Esophagus muscularis mucosa (tissue), 3 donors: ENCODE results near the gene ALG8.

Experiments used
- EP300 ChIP-seq: sonication (generic); formaldehyde crosslinking; IDR thresholded peaks from one replicate; pipeline ENCODE4 v1.6.1; 2017; ENCODE audit warnings: antibody characterized with exemption
- POLR2A ChIP-seq: fragments of 450-650 bp; IDR thresholded peaks from one replicate; pipeline ENCODE4 v1.6.1; 2017; ENCODE audit warnings: antibody characterized with exemption, moderate library complexity, mild to moderate bottlenecking, low read depth
- POLR2AphosphoS5 ChIP-seq, 2 donors: sonication (generic); formaldehyde crosslinking; IDR thresholded peaks; one replicate each; pipeline ENCODE4 v1.6.1; 2017; ENCODE audit warnings: antibody characterized with exemption in 2 of 2

DNA sequence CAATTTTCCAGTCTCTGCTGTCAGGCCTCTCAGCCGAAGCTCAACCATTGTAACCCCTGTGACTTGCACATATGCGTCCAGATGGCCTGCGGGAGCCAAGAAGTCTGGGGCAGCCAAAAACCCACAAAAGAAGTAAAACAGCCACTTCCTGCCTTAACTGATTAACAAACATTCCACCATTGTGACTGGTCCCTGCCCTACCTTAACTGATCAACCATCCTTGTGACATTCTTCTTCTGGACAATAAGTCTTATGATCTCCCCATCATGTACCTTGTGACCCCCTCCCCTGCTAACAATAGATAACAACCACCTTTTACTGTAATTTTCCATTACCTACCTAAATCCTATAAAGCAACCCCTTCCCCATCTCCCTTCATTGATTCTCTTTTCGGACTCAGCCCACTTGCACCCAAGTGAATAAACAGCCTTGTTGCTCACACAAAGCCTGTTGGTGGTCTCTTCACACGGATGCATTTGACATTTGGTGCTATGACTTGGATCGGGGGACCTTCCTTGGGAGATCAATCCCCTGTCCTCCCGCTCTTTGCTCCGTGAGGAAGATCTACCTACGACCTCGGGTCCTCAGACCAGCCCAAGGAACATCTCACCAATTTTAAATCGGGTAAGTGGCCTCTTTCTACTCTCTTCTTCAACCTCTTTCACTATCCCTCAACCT is 58.5 kb downstream of the ALG8 start:
- no peak for TF ChIP-seq POLR2AphosphoS5 (IDR thresholded peaks at IDR 0.05)
- TF ChIP-seq EP300 = no peak
- no peak for TF ChIP-seq POLR2A
